ENCODE data around the gene HMX1. TPM values are rescaled to one million over a fixed set of nuclear protein-coding genes. Genes with fewer than 3 reads are reported as not detected.

HMX1 gene
- total RNA-seq, 4 donors from 2014 or later = 0.84 TPM; not detected in 3

DNA sequence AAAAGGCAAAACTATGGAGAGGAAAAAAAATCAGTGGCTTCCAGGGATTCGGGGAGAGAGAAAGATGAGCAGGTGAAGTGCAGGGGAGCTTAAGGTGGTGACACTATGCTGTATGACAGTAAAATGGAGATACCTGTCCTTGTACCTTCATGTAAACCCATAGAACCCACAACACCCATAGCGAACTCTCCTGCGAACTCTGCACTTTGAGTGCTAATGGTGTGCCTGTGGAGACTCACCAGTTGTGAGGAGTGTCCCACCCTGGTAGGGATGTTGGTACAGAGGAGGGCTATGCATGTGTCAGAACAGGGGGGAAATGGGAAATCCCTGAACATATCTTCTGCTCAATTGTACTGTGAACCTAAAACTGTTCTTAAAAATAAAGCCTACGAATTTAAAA, 42.8 kb downstream of the HMX1 start:
- WGBS, 2 donors = 74 to 77% methylated on average over 4 of the region's 4 CpGs
- H3K4me3 ChIP-seq (ENCODE audit: low read depth, poor library complexity, severe bottlenecking) = no peak overlapping the region
- intact Hi-C loops (cut with DNase I; ENCODE audit: low total_unique reads) = no loop called here
- TF ChIP-seq POLR2A (IDR thresholded peaks at IDR 0.05) = no peak
- TF ChIP-seq, protein P1, sequence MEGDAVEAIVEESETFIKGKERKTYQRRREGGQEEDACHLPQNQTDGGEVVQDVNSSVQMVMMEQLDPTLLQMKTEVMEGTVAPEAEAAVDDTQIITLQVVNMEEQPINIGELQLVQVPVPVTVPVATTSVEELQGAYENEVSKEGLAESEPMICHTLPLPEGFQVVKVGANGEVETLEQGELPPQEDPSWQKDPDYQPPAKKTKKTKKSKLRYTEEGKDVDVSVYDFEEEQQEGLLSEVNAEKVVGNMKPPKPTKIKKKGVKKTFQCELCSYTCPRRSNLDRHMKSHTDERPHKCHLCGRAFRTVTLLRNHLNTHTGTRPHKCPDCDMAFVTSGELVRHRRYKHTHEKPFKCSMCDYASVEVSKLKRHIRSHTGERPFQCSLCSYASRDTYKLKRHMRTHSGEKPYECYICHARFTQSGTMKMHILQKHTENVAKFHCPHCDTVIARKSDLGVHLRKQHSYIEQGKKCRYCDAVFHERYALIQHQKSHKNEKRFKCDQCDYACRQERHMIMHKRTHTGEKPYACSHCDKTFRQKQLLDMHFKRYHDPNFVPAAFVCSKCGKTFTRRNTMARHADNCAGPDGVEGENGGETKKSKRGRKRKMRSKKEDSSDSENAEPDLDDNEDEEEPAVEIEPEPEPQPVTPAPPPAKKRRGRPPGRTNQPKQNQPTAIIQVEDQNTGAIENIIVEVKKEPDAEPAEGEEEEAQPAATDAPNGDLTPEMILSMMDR (IDR thresholded peaks at IDR 0.05) = no peak
- no peak for DNase-seq (ENCODE audit: low spot score in 2 of 2)

DNA sequence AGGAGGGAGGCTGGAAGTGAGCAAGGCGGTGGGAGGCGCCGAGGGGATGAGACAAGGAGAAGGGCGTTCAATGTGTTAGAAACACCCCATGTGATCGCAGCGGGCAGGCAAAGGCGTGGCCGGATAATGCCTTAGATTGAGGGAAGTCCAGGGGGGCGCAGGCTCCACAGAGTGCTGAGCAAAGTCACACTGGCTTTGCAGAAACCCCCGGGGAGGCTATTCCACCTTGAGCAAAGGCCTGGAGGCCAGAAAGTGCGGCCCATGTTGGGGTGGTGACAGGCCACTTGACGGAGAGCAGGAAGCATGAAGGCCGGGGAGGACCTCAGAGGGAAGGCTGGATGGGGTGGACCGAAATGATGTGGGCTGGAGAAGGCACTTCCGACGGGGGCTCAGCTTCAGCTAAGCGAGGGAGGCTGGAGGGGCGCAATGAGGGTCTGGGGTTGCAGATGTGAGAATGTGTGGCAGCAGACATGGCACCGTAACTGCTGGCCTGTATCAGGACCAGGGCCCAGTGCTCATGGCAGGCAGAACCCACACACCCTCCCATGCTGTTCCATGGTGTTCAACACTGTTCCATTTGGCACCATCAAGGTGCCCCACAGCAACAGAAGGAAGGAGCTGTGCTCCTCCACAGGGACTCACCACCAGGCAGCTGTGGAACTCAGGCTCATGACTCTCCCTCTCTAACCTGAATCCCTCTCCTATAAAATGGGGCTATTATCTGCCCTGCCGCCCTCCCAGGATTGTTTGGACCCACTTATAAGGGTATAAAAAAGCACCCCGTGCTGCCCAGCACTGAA, 50.3 kb downstream of the HMX1 start:
- 78 to 80% methylated on average over 21 of the region's 21 CpGs for WGBS, 2 donors
- peak; percentile 3 to 79 for DNase-seq (ENCODE audit: low spot score in 2 of 2)
- intact Hi-C loops (cut with DNase I; ENCODE audit: low total_unique reads) = no loop called here

GRCh38 chr4:8820178-8821102, 51.2 kb downstream of the HMX1 start:
- intact Hi-C loops (cut with DNase I; ENCODE audit: low total_unique reads) = no loop called here
- DNase-seq (ENCODE audit: low spot score in 2 of 2) = peak; percentile 8 to 54
- 85% methylated on average over 20 to 27 of the region's 30 CpGs for WGBS, 2 donors
- TF ChIP-seq POLR2A (IDR thresholded peaks at IDR 0.05) = no peak
- TF ChIP-seq, protein P1 (IDR thresholded peaks at IDR 0.05) = no peak
- no peak overlapping the region for H3K4me3 ChIP-seq (ENCODE audit: low read depth, poor library complexity, severe bottlenecking)

More for the DNA sequence above, 50.3 kb downstream of the HMX1 start:
- H3K4me3 ChIP-seq (ENCODE audit: low read depth, poor library complexity, severe bottlenecking) = no peak overlapping the region
- no peak for TF ChIP-seq POLR2A (IDR thresholded peaks at IDR 0.05)
- TF ChIP-seq, protein P1 (IDR thresholded peaks at IDR 0.05) = no peak

DNA sequence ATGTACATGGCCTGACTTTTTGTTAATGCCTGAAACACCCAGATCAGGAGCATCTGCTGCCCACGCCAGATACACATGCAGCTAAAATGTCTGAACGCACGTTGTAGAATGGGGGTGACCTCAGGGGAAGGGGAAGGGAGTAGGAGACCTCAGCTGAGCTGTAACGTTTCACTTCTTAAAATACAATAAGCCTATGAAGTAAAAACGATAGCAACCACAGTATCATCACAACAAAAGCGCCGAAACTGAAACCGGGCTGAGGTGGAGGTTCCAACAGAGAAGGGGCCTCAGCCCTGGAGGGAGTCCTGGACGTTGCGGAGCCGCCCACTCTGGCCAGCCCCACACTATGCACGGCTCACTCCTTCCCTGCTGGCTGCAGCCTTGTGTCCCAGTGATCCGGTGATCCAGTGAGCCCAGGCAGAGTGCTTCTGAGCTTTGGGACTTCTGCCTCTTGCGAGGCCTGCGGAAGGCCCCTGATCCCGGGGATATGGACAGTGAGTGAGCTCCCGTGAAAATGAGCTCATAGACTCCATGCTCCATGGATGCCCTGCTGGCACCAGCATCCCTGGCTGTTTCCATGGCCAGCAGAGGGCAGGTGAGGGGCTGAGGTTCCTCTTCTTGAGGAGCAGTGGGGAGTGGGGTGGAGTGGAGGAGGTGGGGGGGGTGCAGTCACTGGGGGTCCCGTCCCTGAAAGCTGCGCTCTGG, 52.0 kb downstream of the HMX1 start:
- intact Hi-C loops (cut with DNase I; ENCODE audit: low total_unique reads) = no loop called here
- TF ChIP-seq, protein P1 (IDR thresholded peaks at IDR 0.05) = no peak
- H3K4me3 ChIP-seq (ENCODE audit: low read depth, poor library complexity, severe bottlenecking) = no peak overlapping the region
- peak in 1 of 2 donors; percentile 3 for DNase-seq (ENCODE audit: low spot score in 2 of 2)
- WGBS, 2 donors = 60 to 62% methylated on average over 19 of the region's 19 CpGs

DNA sequence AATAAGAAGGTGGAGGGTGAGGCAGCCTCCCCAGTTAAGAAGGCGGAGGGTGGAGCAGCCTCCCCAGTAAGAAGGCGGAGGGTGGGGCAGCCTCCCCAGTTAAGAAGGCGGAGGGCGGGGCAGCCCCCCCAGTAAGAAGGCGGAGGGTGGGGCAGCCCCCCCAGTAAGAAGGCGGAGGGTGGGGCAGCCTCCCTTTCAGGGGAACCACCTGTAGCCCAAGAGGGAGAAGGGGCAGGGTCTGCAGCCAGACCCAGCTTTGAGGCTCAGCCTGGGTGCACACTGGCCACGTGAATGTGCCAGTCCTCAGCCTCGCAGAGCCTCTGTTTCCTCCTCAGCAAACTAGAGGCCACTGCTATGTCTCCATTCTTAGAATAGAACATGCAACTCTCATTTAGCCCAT, 52.6 kb downstream of the HMX1 start:
- intact Hi-C loops (cut with DNase I; ENCODE audit: low total_unique reads) = no loop called here
- H3K4me3 ChIP-seq (ENCODE audit: low read depth, poor library complexity, severe bottlenecking) = no peak overlapping the region
- TF ChIP-seq, protein P1 (IDR thresholded peaks at IDR 0.05) = no peak
- no peak for TF ChIP-seq POLR2A (IDR thresholded peaks at IDR 0.05)
- WGBS, 2 donors = 68 to 74% methylated on average over 8 of the region's 8 CpGs
- peak; percentile 2 to 64 for DNase-seq (ENCODE audit: low spot score in 2 of 2)
